Breast epithelium (tissue), 4 donors: ENCODE data around the gene RBFOX1. TPM values are rescaled to one million over a fixed set of nuclear protein-coding genes. Genes with fewer than 3 reads are reported as not detected.

Experiments
- DNase-seq, 2 donors: peaks; one replicate each; pipeline ENCODE4 v3.0.0-alpha.2; 2019; ENCODE audit warnings: low spot score in 2 of 2
- H3K27ac ChIP-seq, 2 donors: fragments of 200-600 bp; sonication (generic) in 1 of 2; one replicate each; pipeline ENCODE4 v1.5.1; 2016 to 2019; ENCODE audit warnings: mild to moderate bottlenecking in 1 of 2
- H3K27me3 ChIP-seq, 2 donors: fragments of 200-600 bp; sonication (generic) in 1 of 2; one replicate each; pipeline versions ENCODE4 v1.5.1 to v1.6.0; 2017 to 2019; ENCODE audit warnings: control low read depth in 1 of 2, mild to moderate bottlenecking in 1 of 2
- H3K36me3 ChIP-seq: fragments of 200-600 bp; one replicate; pipeline ENCODE4 v1.5.1; 2019
- H3K4me1 ChIP-seq, 2 donors: fragments of 200-600 bp; sonication (generic); one replicate each; pipeline ENCODE4 v1.5.1; 2016 to 2019; ENCODE audit warnings: control low read depth in 1 of 2
- H3K4me3 ChIP-seq, 3 donors: fragments of 200-600 bp; sonication (generic); 1 replicate in 2 of 3; 2 replicates in 1 of 3; pipeline ENCODE4 v1.5.1; 2016 to 2019; ENCODE audit warnings: mild to moderate bottlenecking in 3 of 3, moderate library complexity in 2 of 3
- H3K9me3 ChIP-seq, 2 donors: fragments of 200-600 bp; sonication (generic) in 1 of 2; one replicate each; pipeline ENCODE4 v1.5.1; 2016 to 2019; ENCODE audit warnings: control low read depth in 1 of 2
- POLR2A ChIP-seq: fragments of 450-650 bp; IDR thresholded peaks from one replicate; pipeline ENCODE4 v1.6.1; 2016; ENCODE audit warnings: antibody characterized with exemption, mild to moderate bottlenecking, moderate library complexity
- POLR2AphosphoS5 ChIP-seq, 3 donors: sonication (generic); formaldehyde crosslinking; IDR thresholded peaks; one replicate each; pipeline ENCODE4 v1.6.1; 2017; ENCODE audit warnings: antibody characterized with exemption in 3 of 3
- intact Hi-C: fragments of 100-400 bp; cut with DNase I; formaldehyde crosslinking; loops from one replicate; pipeline ENCODE4 v1.15.1; 2023; ENCODE audit warnings: low total_unique reads
- total RNA-seq, 3 donors: library from RNA; depleted of rRNA; stranded (reverse); fragments of >200 nt; gene quantifications; one replicate each; pipeline ENCODE4 v1.1.0, GENCODE V29; 2016
- TF ChIP-seq, protein P1 (sequence below), 3 donors: fragments of 450-650 bp; IDR thresholded peaks; one replicate each; pipeline ENCODE4 v1.5.1; 2016 to 2017; ENCODE audit warnings: antibody characterized with exemption in 3 of 3, mild to moderate bottlenecking in 3 of 3, moderate library complexity in 3 of 3

Gene RBFOX1
- total RNA-seq, 3 donors from 2014 or later, result 0.29 TPM; not detected in 2

DNA sequence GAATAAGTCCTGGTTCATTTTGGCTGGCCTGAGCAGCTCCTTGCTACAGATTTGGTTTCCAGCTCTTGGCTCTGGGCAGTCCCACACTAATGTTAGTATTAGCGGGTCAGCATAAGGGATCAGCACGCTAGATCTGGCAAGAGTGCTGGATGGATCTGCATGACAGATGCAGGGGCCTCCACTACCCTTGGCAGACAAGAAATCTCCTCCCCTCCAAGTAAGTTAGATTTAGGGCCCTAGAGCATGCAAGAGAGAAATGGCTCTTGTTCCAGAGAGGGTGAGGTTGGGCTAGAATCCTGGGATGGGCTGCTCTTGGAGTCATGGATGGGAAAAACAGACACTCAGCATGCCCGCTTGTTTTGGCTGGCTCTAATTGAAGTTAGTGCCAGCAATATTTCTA lies 414.3 kb downstream of the RBFOX1 start:
- peaks cover 0 to 4% of the 10 kb centered on the region in 2 donors for H3K4me1 ChIP-seq
- peak overlapping the region; percentile 4 to 88 for H3K27ac ChIP-seq
- H3K27me3 ChIP-seq, result no peaks in the 10 kb centered on the region
- intact Hi-C loops, result no loop called here
- no peaks in the 10 kb centered on the region for H3K36me3 ChIP-seq
- no peak overlapping the region for H3K4me3 ChIP-seq
- no peak for DNase-seq
- TF ChIP-seq POLR2A, result no peak
- TF ChIP-seq, protein P1, sequence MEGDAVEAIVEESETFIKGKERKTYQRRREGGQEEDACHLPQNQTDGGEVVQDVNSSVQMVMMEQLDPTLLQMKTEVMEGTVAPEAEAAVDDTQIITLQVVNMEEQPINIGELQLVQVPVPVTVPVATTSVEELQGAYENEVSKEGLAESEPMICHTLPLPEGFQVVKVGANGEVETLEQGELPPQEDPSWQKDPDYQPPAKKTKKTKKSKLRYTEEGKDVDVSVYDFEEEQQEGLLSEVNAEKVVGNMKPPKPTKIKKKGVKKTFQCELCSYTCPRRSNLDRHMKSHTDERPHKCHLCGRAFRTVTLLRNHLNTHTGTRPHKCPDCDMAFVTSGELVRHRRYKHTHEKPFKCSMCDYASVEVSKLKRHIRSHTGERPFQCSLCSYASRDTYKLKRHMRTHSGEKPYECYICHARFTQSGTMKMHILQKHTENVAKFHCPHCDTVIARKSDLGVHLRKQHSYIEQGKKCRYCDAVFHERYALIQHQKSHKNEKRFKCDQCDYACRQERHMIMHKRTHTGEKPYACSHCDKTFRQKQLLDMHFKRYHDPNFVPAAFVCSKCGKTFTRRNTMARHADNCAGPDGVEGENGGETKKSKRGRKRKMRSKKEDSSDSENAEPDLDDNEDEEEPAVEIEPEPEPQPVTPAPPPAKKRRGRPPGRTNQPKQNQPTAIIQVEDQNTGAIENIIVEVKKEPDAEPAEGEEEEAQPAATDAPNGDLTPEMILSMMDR (IDR thresholded peaks at IDR 0.05), result no peak
- no peak for TF ChIP-seq POLR2AphosphoS5 (IDR thresholded peaks at IDR 0.05)
- H3K9me3 ChIP-seq, result no peaks in the 10 kb centered on the region

- Histone ChIP-seq H3K27ac (peak overlapping the region in 1 of 2 donors; percentile 9), H3K36me3 (no peaks in the 10 kb centered on the region), H3K4me1 (peaks cover 0 to 4% of the 10 kb centered on the region in 2 donors), H3K27me3 (no peaks in the 10 kb centered on the region), H3K4me3 (no peak overlapping the region), H3K9me3 (no peaks in the 10 kb centered on the region)
- TF ChIP-seq POLR2AphosphoS5 (IDR thresholded peaks at IDR 0.05) (no peak), POLR2A (no peak)
- TF ChIP-seq, protein P1 (IDR thresholded peaks at IDR 0.05), result no peak
- intact Hi-C loops, result no loop called here
- no peak for DNase-seq
Observed at GRCh38 chr16:7748522-7748921, 415.9 kb downstream of the RBFOX1 start.

- Histone ChIP-seq H3K36me3 (no peaks in the 10 kb centered on the region), H3K27ac (no peak overlapping the region), H3K9me3 (no peaks in the 10 kb centered on the region), H3K4me3 (no peak overlapping the region), H3K27me3 (no peaks in the 10 kb centered on the region), H3K4me1 (no peaks in the 10 kb centered on the region)
- TF ChIP-seq, protein P1 (IDR thresholded peaks at IDR 0.05), result no peak
- no peak for TF ChIP-seq POLR2AphosphoS5 (IDR thresholded peaks at IDR 0.05)
- TF ChIP-seq POLR2A, result no peak
- intact Hi-C loops, result no loop called here
- DNase-seq, result no peak
Observed at GRCh38 chr16:7755347-7755882, 422.8 kb downstream of the RBFOX1 start.
